ENCODE results near the gene AP1B1. TPM values are rescaled to one million over a fixed set of nuclear protein-coding genes. Genes with fewer than 3 reads are reported as not detected.

AP1B1 gene
- total RNA-seq, 1 donor from 2014 or later: 29.2 TPM

DNA sequence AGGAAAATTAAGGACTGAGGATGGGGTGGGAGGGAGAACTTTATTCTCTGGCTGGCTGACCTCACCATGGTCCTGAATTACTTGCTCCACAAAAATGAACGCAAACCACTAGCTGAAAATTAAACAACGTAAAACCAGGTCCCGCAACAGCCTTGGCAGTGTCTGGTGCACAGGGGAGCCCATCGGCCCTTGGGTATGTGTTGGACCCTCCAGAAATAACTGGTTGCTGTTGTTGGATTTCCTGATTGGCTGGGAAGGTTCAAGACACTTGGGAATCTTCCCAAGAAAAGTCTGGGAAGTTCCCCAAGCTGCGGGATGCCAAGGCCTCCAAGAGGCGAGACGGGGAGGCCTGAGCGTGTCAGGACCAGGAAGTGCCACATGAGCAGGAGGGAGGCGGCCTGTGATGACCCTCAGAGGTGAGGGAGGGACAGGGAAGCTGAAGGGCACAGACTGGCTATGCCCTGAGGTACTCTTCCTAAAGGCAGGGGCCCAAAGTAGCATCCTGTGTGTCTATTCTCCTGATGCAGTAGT, 62.5 kb downstream of the AP1B1 start:
- intact Hi-C loops (cut with DNase I): no loop called here
- ATAC-seq (no peak), DNase-seq (ENCODE audit: missing footprints) (peak; percentile 2)

DNA sequence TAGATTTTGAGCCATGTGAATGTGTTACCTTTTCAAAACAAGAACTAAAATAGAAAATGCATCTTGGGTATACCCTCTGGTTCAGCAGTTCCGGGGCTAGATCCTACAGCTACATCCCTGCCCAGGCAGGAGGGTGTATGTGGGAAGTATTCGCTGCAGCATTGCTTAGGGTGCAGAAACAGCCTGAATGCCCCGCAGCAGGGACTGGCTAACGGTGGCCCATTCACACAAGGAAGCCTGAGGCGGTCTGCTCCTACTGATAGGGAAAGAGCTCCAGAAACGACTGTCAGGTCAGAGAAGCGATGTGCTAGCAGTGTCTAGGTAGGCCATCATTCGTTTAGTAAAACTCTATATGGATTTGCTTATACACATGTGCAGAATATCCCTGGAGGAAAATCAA, 63.0 kb downstream of the AP1B1 start:
- DNase-seq (ENCODE audit: missing footprints): no peak
- ATAC-seq: no peak
- intact Hi-C loops (cut with DNase I): no loop called here

DNA sequence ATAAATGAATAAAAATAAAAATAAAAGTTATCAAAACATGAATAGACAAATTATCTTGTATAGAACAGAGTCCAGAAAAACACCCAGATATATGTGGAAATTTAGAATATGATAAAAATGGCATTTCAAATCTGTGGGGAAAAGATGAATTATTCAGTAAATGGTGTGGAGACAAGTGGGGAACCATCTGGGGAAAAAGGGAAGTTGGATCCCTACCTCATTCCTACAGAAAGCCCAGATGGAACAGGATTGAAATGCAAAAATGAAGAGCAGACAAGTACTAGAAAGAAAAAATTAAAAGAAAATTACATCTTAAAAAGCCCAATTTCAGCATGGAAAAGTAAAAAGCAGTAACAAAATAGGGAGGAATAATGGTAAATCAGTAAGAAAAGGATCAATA, 64.7 kb downstream of the AP1B1 start:
- DNase-seq (ENCODE audit: missing footprints): no peak
- no peak for ATAC-seq
- intact Hi-C loops (cut with DNase I): no loop called here

DNA sequence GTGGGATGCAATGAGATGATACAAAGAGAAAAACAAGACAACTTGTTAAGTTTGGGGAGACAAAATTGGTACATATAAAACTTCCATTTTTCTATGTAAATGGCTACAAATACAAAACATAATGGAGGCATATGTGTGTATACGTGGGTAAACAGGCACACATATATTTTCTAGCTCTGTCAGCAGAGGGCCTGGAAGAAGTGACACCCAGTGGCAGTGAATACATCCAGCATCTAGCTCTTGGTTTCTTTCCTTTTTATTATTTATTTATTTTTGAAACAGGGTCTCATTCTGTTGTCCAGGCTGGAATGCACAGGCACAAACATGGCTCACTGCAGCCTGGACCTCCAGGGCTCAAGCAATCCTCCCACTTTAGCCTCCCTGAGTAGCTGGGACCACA, 67.8 kb downstream of the AP1B1 start:
- DNase-seq (ENCODE audit: missing footprints) (no peak), ATAC-seq (no peak)
- intact Hi-C loops (cut with DNase I): no loop called here

DNA sequence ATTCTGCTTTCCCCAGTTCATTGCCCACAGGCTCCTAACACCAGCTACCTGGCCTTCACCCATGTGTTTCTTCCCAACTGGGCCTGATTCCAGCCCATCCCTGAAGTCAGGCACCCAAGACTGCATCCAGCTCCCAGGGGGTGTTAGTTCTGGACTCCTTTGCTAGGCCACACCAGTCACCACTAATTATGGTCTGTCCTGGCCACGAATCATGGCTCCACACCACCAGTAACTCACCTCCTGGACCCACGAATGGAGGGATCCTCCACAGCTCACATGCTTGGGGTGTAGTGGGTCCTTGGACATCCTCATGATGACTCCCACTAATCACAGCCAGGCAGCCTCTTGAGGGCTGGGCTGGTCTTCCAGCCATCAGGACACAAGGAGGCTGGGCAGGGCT, 69.3 kb downstream of the AP1B1 start:
- no peak for ATAC-seq
- intact Hi-C loops (cut with DNase I): no loop called here
- DNase-seq (ENCODE audit: missing footprints): peak; percentile 55

DNA sequence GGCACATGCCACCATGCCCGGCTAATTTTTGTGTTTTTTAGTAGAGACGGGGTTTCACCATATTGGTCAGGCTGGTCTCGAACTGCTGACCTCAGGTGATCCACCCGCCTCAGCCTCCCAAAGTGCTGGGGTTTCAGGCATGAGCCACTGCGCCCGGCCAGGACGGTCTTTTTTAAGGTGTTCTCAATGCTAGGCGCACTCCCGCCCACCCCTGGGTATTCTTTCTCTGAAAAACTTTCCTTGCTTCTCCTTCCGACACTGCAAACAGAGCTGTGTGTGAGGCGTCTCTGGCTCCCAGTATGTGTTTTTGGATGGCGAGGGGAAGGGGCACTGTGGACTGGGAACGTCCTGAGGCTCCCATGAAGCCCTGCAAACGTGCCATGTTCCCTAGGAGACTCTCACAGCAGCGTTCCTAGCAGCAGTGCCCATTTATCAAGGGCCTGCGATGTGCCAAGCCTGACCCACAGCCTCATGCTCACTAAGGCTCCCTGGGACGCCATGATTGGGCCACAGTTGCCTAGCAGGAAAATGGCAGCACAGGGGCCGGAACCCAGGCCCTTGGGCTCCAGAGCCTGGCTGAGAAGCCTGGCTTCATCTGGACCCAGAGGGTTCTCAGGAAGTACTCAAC, 70.4 kb downstream of the AP1B1 start:
- DNase-seq (ENCODE audit: missing footprints): peak; percentile 59
- no peak for ATAC-seq
- intact Hi-C loops (cut with DNase I): no loop called here

DNA sequence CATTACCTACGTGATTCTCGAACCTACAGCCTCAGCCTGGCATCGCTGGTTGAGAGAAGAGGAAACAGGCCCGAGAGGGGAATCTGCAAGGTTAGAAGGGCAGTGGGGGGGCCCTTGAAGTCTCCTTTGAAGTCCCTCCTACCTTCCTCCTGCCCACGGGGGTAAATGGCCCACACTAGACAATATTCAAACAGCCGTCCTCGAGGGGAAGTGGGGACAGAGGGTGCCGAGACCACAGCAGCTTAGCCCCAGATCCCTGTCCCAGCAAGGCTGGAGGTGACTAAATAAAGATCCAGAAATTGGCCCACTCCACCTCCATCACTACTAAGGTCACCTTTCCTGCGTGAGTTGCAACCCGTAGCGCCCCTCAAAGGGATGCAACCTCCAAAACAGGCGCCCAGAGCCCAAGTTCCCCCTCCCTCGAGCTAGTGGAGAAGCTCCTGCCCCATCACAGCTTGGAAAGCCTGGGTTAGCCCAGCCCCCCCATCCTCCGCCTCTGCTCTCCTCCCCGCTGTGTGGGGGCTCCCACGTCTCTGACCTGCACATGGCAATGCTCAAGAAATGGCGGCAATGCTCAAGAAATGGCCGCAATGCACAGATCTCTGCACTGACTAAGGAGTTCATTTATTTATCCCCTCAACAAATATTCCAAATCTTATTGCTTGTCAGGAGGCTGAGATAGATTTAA, 72.1 kb downstream of the AP1B1 start:
- DNase-seq (ENCODE audit: missing footprints): peak; percentile 54
- ATAC-seq: no peak
- intact Hi-C loops (cut with DNase I): no loop called here

DNA sequence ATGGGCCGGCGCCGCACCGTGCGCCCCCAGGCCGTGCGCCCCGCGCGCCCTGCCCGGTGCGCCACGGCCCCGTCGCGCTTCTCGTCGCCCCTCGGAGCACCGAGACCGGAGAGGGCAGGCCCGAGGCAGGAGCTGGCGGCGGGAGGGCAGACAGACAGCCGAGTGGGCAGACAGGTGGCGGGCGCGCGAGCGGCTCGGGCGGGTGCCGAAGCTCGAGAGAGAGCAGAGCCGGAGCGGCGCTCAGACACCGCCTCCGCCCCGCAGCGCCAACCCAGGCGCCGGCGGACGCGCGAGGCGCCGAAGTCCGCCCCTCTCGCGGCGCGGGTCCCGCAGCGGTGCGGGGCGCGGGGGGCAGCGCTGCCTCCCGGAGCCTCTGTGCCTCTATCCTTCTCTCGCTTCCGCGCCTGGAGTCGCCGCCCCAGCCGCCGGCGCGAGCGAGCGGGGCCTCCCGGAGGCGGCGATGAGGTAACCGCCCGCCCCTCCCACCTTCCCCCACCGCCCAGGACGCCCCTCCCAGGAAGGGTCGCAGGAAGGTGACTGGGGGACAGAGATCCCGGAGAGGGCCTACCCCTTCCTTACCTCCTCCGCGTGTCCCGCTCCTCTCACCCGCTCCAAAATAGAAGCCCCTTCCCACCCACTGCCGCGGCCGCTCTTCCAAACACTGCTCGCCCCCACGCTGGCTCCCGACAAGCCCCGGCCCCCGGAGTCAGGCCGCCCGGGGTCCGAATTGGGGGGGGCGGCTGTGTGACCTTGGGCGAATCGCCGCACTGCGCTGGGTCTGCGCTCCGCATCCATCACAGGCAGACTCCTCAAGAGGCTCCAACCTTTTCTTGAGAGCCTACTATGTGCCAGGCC, 72.9 kb downstream of the AP1B1 start, which contains the start of gene RASL10A:
Gene RASL10A, minus strand, starts transcription at position 412 of the 855 bp plus-strand sequence. CDS start 451 bp downstream, outside the sequence.
- ATAC-seq (no peak), DNase-seq (ENCODE audit: missing footprints) (no peak)
- intact Hi-C loops (cut with DNase I): no loop called here

DNA sequence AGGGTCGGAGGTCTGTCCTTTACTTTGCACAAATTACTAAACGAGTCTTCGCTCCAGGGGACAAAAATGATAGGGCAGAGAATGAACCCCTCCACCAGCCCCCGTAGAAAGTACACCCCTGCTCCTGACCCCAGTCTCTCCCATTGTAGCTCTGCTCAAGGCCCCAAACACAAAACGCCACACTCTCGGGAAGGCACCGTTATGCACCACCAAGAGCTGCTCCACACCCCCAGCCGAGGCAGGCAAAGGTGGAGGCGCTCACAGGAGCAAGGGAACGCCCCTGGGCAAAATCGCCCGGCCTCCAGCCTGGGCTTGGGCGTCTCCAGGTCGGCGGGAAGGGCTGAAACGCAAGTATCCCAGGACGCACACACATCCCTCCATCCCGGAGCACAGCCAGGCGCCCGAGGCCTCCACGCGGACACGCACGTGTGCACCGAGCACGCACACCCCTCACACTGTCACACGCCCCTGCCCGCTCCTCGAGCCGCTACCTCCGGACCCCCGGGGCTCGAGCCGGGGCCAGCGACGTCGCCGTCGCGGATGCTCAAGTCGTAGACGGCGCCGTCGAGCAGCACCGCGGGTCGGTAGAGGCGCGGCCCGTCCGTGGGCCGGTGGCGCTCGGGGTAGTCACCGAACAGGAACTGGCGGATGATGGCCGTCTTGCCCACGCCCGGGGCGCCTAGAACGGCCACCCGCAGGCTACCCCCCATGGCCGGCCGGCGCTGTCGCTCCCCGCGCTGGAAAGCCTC, 73.7 kb downstream of the AP1B1 start:
- DNase-seq (ENCODE audit: missing footprints) (no peak), ATAC-seq (no peak)
- intact Hi-C loops (cut with DNase I): no loop called here

DNA sequence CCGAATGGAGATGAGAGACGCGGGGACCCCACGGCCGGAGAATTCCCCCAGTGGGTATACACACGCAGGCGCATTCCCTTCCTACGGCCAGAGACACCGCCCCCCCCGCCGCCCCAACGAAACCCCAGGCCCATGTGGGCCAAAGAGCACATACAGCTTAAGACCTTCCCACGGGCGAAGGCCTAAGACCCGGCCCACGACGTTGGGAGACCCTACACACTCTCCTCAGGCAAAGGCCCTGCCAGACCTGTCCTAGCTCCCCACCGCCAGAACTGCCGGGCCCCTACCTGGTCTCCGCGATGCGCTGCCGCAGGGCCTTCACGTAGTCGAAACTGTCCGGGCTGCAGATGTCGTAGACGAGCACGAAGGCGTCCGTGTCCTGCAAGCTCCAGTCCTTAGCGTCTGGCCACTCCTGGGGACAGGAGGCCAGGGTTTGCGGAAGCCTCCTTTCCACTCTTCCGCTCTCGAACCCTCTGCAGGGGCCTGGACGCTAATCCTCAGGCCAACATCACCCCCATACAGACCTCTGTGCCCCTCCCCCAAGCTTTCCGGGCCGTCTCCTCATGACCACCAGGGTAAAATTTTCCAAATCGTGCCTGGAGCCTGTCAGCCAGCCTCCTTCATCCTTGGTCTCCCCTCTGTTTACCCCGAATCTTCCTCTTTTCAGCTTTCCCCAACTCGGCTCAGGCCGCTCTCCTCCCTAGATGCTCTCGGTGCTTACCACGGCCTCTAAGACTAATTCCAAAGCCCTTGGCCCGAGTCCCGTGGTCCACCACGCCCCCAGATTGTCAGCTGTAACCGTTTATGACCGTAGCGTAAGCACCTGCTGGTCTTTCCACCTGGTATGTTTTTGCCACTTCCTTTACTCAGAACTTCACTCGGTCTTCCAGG, 74.5 kb downstream of the AP1B1 start:
- ATAC-seq: no peak
- no peak for DNase-seq (ENCODE audit: missing footprints)
- intact Hi-C loops (cut with DNase I): no loop called here

DNA sequence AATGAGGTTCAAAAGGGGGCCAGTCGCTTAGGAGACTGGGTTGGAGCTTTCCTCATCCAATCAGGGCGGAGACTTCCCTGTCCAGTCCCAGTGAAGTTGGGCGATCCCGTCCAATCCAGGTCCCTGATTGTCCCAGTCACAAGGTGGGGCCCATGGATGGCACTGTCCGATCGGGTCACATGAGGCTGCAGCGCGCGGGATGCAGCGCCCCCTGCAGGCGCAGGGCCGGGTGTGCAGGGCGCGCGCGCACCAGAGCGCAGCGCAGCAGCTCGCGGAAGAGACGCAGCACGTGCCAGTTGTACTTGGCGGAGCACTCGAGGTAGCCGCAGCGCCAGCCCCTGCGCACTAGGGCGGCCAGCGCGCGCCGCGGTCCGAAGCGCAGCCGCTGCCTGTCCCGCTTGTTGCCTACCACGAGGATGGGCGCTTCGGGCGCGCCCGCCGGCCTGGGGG, 75.2 kb downstream of the AP1B1 start:
- ATAC-seq (peak; percentile 6), DNase-seq (ENCODE audit: missing footprints) (no peak)
- intact Hi-C loops (cut with DNase I): no loop called here

DNA sequence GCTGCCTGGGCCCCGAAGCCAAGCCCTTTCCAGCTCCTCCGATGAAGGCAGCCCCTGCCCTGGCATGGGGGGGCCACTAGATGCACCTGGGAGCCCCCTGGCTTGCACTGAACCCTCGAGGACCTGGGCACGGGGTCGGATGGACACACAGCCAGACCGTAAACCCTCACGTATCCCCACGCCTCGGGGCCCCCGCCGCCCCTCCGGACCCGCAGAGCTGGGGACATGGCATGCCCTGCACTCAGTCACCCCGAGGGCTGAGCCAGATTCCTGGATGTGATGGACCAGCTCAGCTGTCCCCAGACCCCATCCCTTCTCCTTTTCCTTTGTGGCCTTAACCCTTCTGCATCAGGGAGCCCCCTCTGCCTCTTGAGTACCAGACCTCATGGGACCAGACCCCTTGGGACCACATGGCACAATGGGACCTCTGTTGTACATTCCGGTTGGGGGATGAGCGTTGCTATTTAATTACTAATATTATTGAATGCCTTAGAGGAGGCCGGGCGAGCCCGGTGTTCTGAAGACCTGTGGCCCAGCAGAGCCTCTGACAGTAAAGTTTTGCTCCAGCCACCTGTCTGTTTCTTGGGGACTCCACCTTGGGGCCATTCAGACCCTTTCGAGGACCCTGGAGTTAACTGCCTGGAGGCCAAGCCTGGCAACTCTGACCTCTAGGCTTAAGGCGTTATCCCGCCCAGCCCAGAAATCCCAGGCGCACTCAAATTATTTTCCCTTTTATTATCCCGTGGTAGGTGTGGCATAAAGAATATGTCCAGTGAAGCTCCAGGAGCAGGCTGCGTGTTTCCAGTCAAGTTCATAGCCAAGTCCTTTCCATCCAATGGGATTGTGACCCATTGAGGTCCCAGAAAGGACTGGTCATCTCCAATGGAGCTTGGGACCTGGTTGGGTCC, 75.9 kb downstream of the AP1B1 start:
- no peak for ATAC-seq
- intact Hi-C loops (cut with DNase I): no loop called here
- DNase-seq (ENCODE audit: missing footprints): no peak

DNA sequence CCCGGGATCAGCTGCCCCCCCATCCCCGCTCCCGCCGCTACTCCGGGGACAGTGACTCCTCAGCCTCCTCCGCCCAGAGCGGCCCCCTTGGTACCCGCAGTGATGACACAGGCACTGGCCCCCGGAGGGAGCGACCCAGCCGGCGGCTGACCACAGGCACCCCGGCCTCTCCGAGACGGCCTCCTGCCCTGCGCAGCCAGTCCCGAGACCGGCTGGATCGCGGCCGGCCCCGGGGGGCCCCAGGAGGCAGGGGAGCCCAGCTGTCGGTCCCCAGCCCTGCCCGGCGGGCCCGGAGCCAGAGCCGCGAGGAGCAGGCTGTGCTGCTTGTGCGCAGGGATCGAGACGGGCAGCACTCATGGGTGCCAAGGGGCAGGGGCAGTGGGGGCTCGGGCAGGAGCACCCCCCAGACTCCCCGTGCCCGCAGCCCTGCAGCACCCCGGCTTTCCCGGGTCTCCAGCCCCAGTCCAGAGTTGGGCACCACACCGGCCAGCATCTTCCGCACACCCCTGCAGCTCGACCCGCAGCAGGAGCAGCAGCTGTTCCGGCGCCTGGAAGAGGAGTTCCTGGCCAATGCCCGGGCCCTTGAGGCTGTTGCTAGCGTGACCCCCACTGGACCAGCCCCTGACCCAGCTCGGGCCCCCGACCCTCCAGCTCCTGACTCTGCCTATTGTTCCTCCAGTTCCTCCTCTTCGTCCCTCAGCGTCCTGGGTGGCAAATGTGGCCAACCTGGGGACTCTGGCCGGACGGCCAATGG, 76.7 kb downstream of the AP1B1 start:
- intact Hi-C loops (cut with DNase I): loop anchor here (2.0 kb wide), 1 partner anchor 31 kb away; no protein-coding TSS in a partner anchor
- ATAC-seq (peak; percentile 2), DNase-seq (ENCODE audit: missing footprints) (peak; percentile 81)

DNA sequence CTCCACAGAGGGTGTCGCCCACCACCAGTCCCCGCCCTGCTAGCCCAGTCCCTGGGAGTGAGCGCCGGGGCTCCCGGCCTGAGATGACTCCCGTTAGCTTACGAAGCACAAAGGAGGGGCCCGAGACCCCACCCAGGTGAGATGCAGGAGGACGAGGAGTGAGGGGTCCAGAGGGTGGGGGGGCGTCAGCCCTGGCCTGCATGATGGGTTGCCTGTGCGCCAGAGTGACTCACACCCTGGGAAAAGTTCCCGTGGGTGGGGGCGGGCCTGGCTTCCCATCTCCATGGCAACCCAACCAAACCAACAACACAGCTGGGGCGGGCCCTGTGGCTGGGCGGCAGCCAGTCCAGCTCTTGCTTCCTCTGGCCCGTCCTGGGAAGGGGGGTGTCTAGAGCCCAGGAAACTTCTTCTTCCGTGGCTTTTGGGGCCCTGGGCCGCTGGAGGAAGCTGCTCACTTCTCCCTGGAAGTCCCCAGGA, 77.5 kb downstream of the AP1B1 start:
- intact Hi-C loops (cut with DNase I): loop anchor here (2.0 kb wide), 1 partner anchor 32 kb away; no protein-coding TSS in a partner anchor
- DNase-seq (ENCODE audit: missing footprints) (peak; percentile 96), ATAC-seq (peak; percentile 67)

DNA sequence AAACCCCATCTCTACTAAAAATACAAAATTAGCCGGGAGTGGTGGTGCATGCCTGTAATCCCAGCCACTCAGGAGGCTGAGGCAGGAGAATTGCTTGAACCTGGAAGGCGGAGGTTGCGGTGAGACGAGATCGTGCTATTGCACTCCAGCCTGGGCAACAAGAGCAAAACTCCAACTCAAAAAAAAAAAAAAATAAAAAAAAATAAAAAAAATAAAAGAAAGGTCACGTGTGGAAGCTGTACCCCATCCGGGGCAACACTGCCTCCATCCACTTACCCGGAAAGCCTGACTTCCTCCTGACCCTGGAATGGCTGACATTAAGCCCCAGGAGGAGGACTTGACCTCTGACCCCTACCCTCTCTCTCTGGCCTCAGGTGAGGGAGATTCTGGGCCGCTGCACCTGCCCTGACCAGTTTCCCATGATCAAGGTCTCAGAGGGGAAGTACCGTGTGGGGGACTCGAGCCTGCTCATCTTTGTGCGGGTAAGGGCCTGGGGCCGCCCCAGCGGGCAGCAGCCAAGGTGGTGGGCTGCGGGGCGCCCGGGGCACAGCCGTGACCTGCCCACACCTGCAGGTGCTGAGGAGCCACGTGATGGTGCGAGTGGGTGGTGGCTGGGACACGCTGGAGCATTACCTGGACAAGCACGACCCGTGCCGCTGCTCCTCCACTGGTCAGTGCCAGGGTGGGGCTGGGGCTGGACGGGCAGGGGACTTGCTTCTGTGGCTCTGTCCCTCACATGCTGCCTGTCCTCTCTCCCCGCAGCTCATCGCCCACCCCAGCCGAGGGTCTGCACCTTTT, 78.1 kb downstream of the AP1B1 start:
- DNase-seq (ENCODE audit: missing footprints) (peak; percentile 80), ATAC-seq (no peak)
- intact Hi-C loops (cut with DNase I): loop anchor here (2.0 kb wide), 1 partner anchor 33 kb away; no protein-coding TSS in a partner anchor

All from Right ventricle myocardium inferior (tissue), 1 donor.